Heart right ventricle (tissue), 16 donors: ENCODE measurements around the gene TMEM132A. TPM values are rescaled to one million over a fixed set of nuclear protein-coding genes. Genes with fewer than 3 reads are reported as not detected.

Experiments
- ATAC-seq, 8 donors: fragments of 200-7000 bp; cut with Tn5 transposase; one replicate each; pipeline ENCODE4 v1.9.1; 2020; ENCODE audit warnings: mild to moderate bottlenecking in 8 of 8, moderate library complexity in 8 of 8, moderate number of reproducible peaks in 1 of 8
- DNase-seq, 2 donors: peaks; one replicate each; pipeline ENCODE4 v3.0.0-alpha.2; 2020
- H3K27ac ChIP-seq, 10 donors: fragments of 200-600 bp; sonication (generic) in 2 of 10; one replicate each; pipeline versions ENCODE4 v1.5.0 to v1.8.0; 2020 to 2022; ENCODE audit warnings: mild to moderate bottlenecking in 3 of 10
- H3K27me3 ChIP-seq, 7 donors: fragments of 200-600 bp; one replicate each; pipeline ENCODE4 v1.8.0; 2021 to 2022; ENCODE audit warnings: mild to moderate bottlenecking in 2 of 7
- H3K36me3 ChIP-seq, 9 donors: fragments of 200-600 bp; sonication (generic) in 1 of 9; one replicate each; pipeline versions ENCODE4 v1.5.0 to v1.8.0; 2020 to 2022; ENCODE audit warnings: mild to moderate bottlenecking in 2 of 9
- H3K4me1 ChIP-seq, 9 donors: fragments of 200-600 bp; sonication (generic) in 1 of 9; one replicate each; pipeline versions ENCODE4 v1.5.0 to v1.8.0; 2020 to 2022; ENCODE audit warnings: mild to moderate bottlenecking in 4 of 9
- H3K4me3 ChIP-seq, 10 donors: fragments of 200-600 bp; sonication (generic) in 2 of 10; one replicate each; pipeline versions ENCODE4 v1.5.0 to v1.8.0; 2020 to 2022; ENCODE audit warnings: mild to moderate bottlenecking in 7 of 10, moderate library complexity in 2 of 10
- H3K9me3 ChIP-seq, 11 donors: fragments of 200-600 bp in 10 of 11; sonication (generic) in 2 of 11; one replicate each; pipeline versions ENCODE4 v1.5.0 to v1.8.0; 2013 to 2022; ENCODE audit warnings: mild to moderate bottlenecking in 2 of 11, control low read depth in 1 of 11, moderate library complexity in 1 of 11
- CTCF ChIP-seq, 9 donors: fragments of 200-600 bp; sonication (generic) in 2 of 9; IDR thresholded peaks; one replicate each; pipeline versions ENCODE4 v1.5.0 to v1.8.0; 2021 to 2022; ENCODE audit warnings: antibody characterized with exemption in 9 of 9, mild to moderate bottlenecking in 5 of 9, moderate library complexity in 1 of 9
- WGBS, 2 donors: extraction: QIAGEN DNeasy Blood & Tissue Kit; methylation state at CpG; one replicate each; pipeline ENCODE4 v1.1.7; 2013; ENCODE audit warnings: inconsistent platforms in 1 of 2; 5-methylcytosine and 5-hydroxymethylcytosine counted together
- intact Hi-C, 10 donors: fragments of 100-400 bp; cut with DNase I; formaldehyde crosslinking; loops; one replicate each; pipeline versions ENCODE4 v1.11.1 to v1.14.2; 2022
- polyA plus RNA-seq, 2 donors: library from polyadenylated mRNA; stranded (reverse); fragments of 200-250 nt; gene quantifications; one replicate each; pipeline ENCODE4 v1.2.3, GENCODE V29; 2013
- total RNA-seq, 10 donors: library from RNA; stranded (reverse); fragmentation: NEBNext Ultra II Directional in 3 of 10; extraction: Animal tissue kit (Norgen Biotek cat#: 25700) in 3 of 10; gene quantifications; one replicate each; pipeline versions ENCODE4 v1.2.1 to v1.2.4, GENCODE V29; 2021 to 2023
- donor health status: Arrhythmogenic right ventricular cardiomyopathy.
- donor health status: ischemic (EF 13 %, LVEDD 7.1; RV severe dilation, severe dysfunction).
- donor health status: healthy with polysubstance abuse.
- donor health status: DM: no; HTN: yes; CAD: no.
- donor health status: DM: no; HTN: no; CAD: no.
- donor health status: ischemic (EF 25% LVEDD 6.9; RV normal size, moderate dysfunction).
- donor health status: ischemic (EF 25% LVEDD 5.7; RV mildly dilated, moderate dysfunction).
- donor health status: healthy.
- donor health status: DM: yes; HTN: yes; CAD: no.
- donor health status: Ischemic cardiomyopathy.
- donor health status: ischemic (EF 35%, LVEDD 5.7; RV mildly dilated, moderate dysfunction).
- donor health status: nonischemic (EF 11% LVEDD 7.7; RV severe dilation, severe dysfunction).
- donor health status: DM: yes; HTN: yes; CAD: no.
- donor health status: PGD.
- donor health status: ischemic (EF 29% LVEDD 5.4; RV normal size, mild dysfunction).
- donor health status: nonischemic (EF 23%, LVEDD 6.1; RV moderate dilation, normal function).

The TMEM132A gene
- total and polyA plus RNA-seq, 12 donors, result 3.7 to 16.4 (median 7.4) TPM

DNA sequence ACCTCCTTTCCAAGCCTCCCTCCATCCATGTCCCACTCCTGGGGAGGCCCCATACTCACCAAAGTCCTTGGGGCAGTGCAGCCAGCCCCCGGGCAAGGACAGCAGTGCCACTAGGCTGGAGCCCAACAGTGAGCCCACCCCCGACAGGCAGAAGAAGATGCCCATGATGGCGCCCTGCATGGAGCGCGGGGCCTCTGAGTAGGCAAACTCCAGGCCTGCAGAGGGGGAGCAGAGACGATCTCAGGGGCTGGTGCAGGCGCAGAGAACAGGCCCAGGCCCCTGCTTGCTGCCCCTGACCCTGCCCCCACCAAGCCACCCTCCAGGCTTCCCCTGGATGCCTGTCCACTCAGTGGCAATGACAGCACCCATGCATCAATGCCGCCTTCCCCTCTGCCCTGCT, 13.6 kb downstream of the TMEM132A start:
- intact Hi-C loops, result no loop called here
- 94 to 96% methylated on average over 8 of the region's 8 CpGs for WGBS, 2 donors
- Histone ChIP-seq H3K9me3 (no peaks in the 10 kb centered on the region), H3K27ac (peak overlapping the region in 8 of 10 donors; percentile 11 to 77 (median 74)), H3K27me3 (no peaks in the 10 kb centered on the region), H3K4me3 (no peak overlapping the region), H3K36me3 (peaks cover 0 to 66% (median 7%) of the 10 kb centered on the region in 9 donors), H3K4me1 (peaks cover 0 to 51% (median 19%) of the 10 kb centered on the region in 9 donors)
- no peak for TF ChIP-seq CTCF (IDR thresholded peaks at IDR 0.05)
- ATAC-seq (no peak), DNase-seq (no peak)

DNA sequence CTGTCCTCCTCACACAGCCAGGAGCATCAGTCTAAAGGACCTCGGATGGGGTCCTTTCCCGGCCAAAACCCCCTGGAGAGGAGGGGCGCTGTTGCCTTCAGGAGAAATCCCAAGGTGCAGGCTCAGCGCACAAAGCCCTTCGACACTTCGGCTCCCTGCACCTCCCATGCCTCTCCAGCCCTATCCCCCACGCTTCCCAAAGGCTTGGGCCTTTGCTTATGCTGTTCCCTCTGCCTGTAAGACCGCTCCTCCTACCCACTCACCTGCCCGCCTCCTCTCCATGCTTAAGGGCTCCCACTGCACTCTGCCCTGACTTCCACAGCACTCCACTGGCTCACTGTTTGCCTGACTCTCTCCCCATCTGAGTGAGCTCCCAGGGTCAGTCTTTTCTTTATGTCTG, 14.2 kb downstream of the TMEM132A start:
- ATAC-seq (no peak), DNase-seq (no peak)
- Histone ChIP-seq H3K4me3 (no peak overlapping the region), H3K36me3 (peaks cover 0 to 72% (median 7%) of the 10 kb centered on the region in 9 donors), H3K27ac (no peak overlapping the region), H3K4me1 (peaks cover 0 to 51% (median 22%) of the 10 kb centered on the region in 9 donors), H3K27me3 (no peaks in the 10 kb centered on the region), H3K9me3 (no peaks in the 10 kb centered on the region)
- TF ChIP-seq CTCF (IDR thresholded peaks at IDR 0.05), result no peak
- WGBS, 2 donors, result 83 to 86% methylated on average over 9 of the region's 9 CpGs
- intact Hi-C loops, result no loop called here

GRCh38 chr11:60939301-60939700, 15.0 kb downstream of the TMEM132A start:
- Histone ChIP-seq H3K4me1 (peaks cover 0 to 51% (median 24%) of the 10 kb centered on the region in 9 donors), H3K27ac (no peak overlapping the region), H3K36me3 (peaks cover 0 to 77% (median 7%) of the 10 kb centered on the region in 9 donors), H3K27me3 (no peaks in the 10 kb centered on the region), H3K4me3 (no peak overlapping the region), H3K9me3 (no peaks in the 10 kb centered on the region)
- 86 to 94% methylated on average over 7 of the region's 7 CpGs for WGBS, 2 donors
- intact Hi-C loops, result no loop called here
- TF ChIP-seq CTCF (IDR thresholded peaks at IDR 0.05), result no peak
- no peak for DNase-seq
- ATAC-seq, result no peak

GRCh38 chr11:60939855-60940254, 15.6 kb downstream of the TMEM132A start:
- no peak for DNase-seq
- WGBS, 2 donors, result 50 to 66% methylated on average over 2 of the region's 2 CpGs
- intact Hi-C loops, result no loop called here

More at GRCh38 chr11:60939855-60940254, 15.6 kb downstream of the TMEM132A start:
- TF ChIP-seq CTCF (IDR thresholded peaks at IDR 0.05), result no peak
- Histone ChIP-seq H3K36me3 (peaks cover 0 to 82% (median 7%) of the 10 kb centered on the region in 9 donors), H3K27me3 (no peaks in the 10 kb centered on the region), H3K4me3 (no peak overlapping the region), H3K9me3 (no peaks in the 10 kb centered on the region), H3K27ac (no peak overlapping the region), H3K4me1 (peaks cover 0 to 51% (median 26%) of the 10 kb centered on the region in 9 donors)
- ATAC-seq, result peak in 1 of 8 donors; percentile 19
